GM12878 (cell line): ENCODE measurements around the gene GRB10. TPM values are rescaled to one million over a fixed set of nuclear protein-coding genes. Genes with fewer than 3 reads are reported as not detected.

ENCODE experiments used
- ATAC-seq: fragments of 200-7000 bp; cut with Tn5 transposase; 3 replicates; pipeline ENCODE4 v1.9.1; 2020; ENCODE audit warnings: mild to moderate bottlenecking, moderate library complexity
- BruUV-seq: library from RNA; stranded (reverse); fragments of 400-500 nt; replicated peaks from 2 replicates; lab custom pipeline; 2021; lab: Mats Ljungman, UMichigan
- CTCF ChIA-PET: fragments of 300-600 bp; sonication (Branson Sonifier 250); formaldehyde crosslinking; extraction: SDS; loops from one replicate; lab custom pipeline; 2021; ENCODE audit warnings: inconsistent platforms; lab: Yijun Ruan, JAX
- POLR2A ChIA-PET: fragments of 350-600 bp; formaldehyde crosslinking; extraction: SDS; loops from one replicate; lab custom pipeline; 2021; ENCODE audit warnings: inconsistent platforms; lab: Charles Lee
- RAD21 ChIA-PET: fragments of 300-600 bp; sonication (Branson Sonifier 250); formaldehyde crosslinking; loops from one replicate; lab custom pipeline; 2023; ENCODE audit warnings: antibody characterized with exemption; ENCODE audit not compliant: unreplicated experiment; lab: Charles Lee
- SMC1A ChIA-PET: fragments of 300-600 bp; sonication (Branson Sonifier 250); formaldehyde crosslinking; loops from one replicate; lab custom pipeline; 2023; ENCODE audit not compliant: unreplicated experiment, uncharacterized antibody; lab: Charles Lee
- DNase-seq: peaks from one replicate; pipeline ENCODE4 v3.0.0-alpha.2; 2011; ENCODE audit warnings: low read depth, low spot score
- FAIRE-seq: peaks from 3 replicates; lab custom pipeline; 2011; peaks lifted over from hg19 to GRCh38; lab: Jason Lieb, UNC
- H2AFZ ChIP-seq: 2 replicates; pipeline ENCODE4 v1.6.0; 2011; ENCODE audit warnings: low read depth, low read length, control low read depth; ENCODE audit not compliant: control insufficient read depth
- H3K27ac ChIP-seq: 2 replicates; pipeline ENCODE4 v1.5.1; 2011; ENCODE audit warnings: control low read depth; ENCODE audit not compliant: control insufficient read depth, insufficient read depth
- H3K27me3 ChIP-seq, 2 experiments: replicated peaks in 1 of 2; 2 replicates each; pipeline versions ENCODE4 v1.6.0 to v1.6.1; 2011; ENCODE audit warnings: low read length in 1 of 2; ENCODE audit not compliant: control insufficient read depth in 2 of 2, insufficient read depth in 2 of 2
- H3K36me3 ChIP-seq, 2 experiments: 2 replicates each; pipeline ENCODE4 v1.5.1; 2011; ENCODE audit warnings: low read length in 1 of 2; ENCODE audit not compliant: control insufficient read depth in 2 of 2, insufficient read depth in 2 of 2
- H3K4me1 ChIP-seq: 2 replicates; pipeline ENCODE4 v1.6.1; 2011; ENCODE audit warnings: mild to moderate bottlenecking, low read length, moderate library complexity, mixed read lengths; ENCODE audit not compliant: control insufficient read depth, insufficient read depth
- H3K4me2 ChIP-seq: 2 replicates; pipeline ENCODE4 v1.6.0; 2011; ENCODE audit warnings: control low read depth; ENCODE audit not compliant: control insufficient read depth, insufficient read depth
- H3K4me3 ChIP-seq: fragments of 200-600 bp; sonication (generic); 2 replicates; pipeline ENCODE4 v1.5.1; 2016
- H3K79me2 ChIP-seq: 2 replicates; pipeline ENCODE4 v1.6.0; 2011; ENCODE audit warnings: low read length; ENCODE audit not compliant: control insufficient read depth, insufficient read depth
- H3K9ac ChIP-seq: 2 replicates; pipeline ENCODE4 v1.8.0; 2011; ENCODE audit warnings: low read length, control low read depth, mixed read lengths; ENCODE audit not compliant: control insufficient read depth, insufficient read depth
- H3K9me3 ChIP-seq: replicated peaks from 3 replicates; pipeline ENCODE4 v1.5.1; 2011; ENCODE audit warnings: mild to moderate bottlenecking, low read length; ENCODE audit not compliant: control insufficient read depth, insufficient read depth
- H4K20me1 ChIP-seq: 2 replicates; pipeline ENCODE4 v1.6.0; 2011; ENCODE audit not compliant: control insufficient read depth, insufficient read depth
- CHD4 ChIP-seq: fragments of 200-600 bp; sonication (generic); IDR thresholded peaks from 2 replicates; pipeline ENCODE4 v1.6.1; 2016; ENCODE audit warnings: mild to moderate bottlenecking
- HDAC6 ChIP-seq: fragments of 200-600 bp; sonication (generic); IDR thresholded peaks from one replicate; pipeline ENCODE4 v1.8.0; 2017; ENCODE audit warnings: antibody characterized with exemption; ENCODE audit not compliant: unreplicated experiment
- NR2C1 ChIP-seq: fragments of 450-650 bp; IDR thresholded peaks from 2 replicates; pipeline ENCODE4 v1.6.1; 2017; ENCODE audit warnings: antibody characterized with exemption, mild to moderate bottlenecking, moderate library complexity
- PBX3 ChIP-seq: IDR thresholded peaks from 2 replicates; pipeline ENCODE4 v1.6.1; 2011; ENCODE audit warnings: mild to moderate bottlenecking, low read depth, low read length, moderate library complexity; ENCODE audit not compliant: insufficient replicate concordance
- RAD21 ChIP-seq: IDR thresholded peaks from 2 replicates; pipeline ENCODE4 v1.6.1; 2011; ENCODE audit warnings: mild to moderate bottlenecking, low read depth, low read length, moderate library complexity; ENCODE audit not compliant: insufficient read depth
- SREBF2 ChIP-seq: IDR thresholded peaks from 2 replicates; pipeline ENCODE4 v1.6.1; 2012; ENCODE audit warnings: mild to moderate bottlenecking, low read length
- STAT1 ChIP-seq: fragments of 450-650 bp; conservative IDR thresholded peaks from 2 replicates; pipeline ENCODE4 v1.6.1; 2014; ENCODE audit warnings: antibody characterized with exemption, mild to moderate bottlenecking
- TCF7 ChIP-seq: IDR thresholded peaks from 2 replicates; pipeline ENCODE4 v1.6.1; 2014; ENCODE audit warnings: antibody characterized with exemption, borderline replicate concordance
- ZNF217 ChIP-seq: fragments of 450-650 bp; IDR thresholded peaks from 2 replicates; pipeline ENCODE4 v1.6.1; 2017; ENCODE audit warnings: antibody characterized with exemption, mild to moderate bottlenecking
- ZNF622 ChIP-seq: fragments of 450-650 bp; IDR thresholded peaks from 2 replicates; pipeline ENCODE4 v1.6.1; 2017; ENCODE audit warnings: mild to moderate bottlenecking, inconsistent platforms
- ZNF687 ChIP-seq: fragments of 450-650 bp; IDR thresholded peaks from 2 replicates; pipeline ENCODE4 v1.6.1; 2017; ENCODE audit warnings: mild to moderate bottlenecking, moderate library complexity
- ZZZ3 ChIP-seq: IDR thresholded peaks from 2 replicates; pipeline ENCODE4 v1.6.1; 2011; ENCODE audit warnings: low read depth; ENCODE audit not compliant: control insufficient read depth, insufficient read length
- WGBS: methylation state at CpG from one replicate; pipeline ENCODE4 v1.1.6; 2016; ENCODE audit warnings: low lambda C conversion rate; ENCODE audit not compliant: insufficient replicate concordance, insufficient coverage; ENCODE audit errors: missing lambda C conversion rate; 5-methylcytosine and 5-hydroxymethylcytosine counted together
- in situ Hi-C: fragments of 300-500 bp; cut with MboI; formaldehyde crosslinking; loops from 9 replicates; pipeline ENCODE4 v1.14.3; 2018; ENCODE audit warnings: mixed read lengths
- intact Hi-C: fragments of 100-400 bp; cut with micrococcal nuclease; formaldehyde crosslinking; loops from one replicate; pipeline ENCODE4 v1.14.2; 2022; ENCODE audit not compliant: unreplicated experiment
- polyA plus RNA-seq, 11 experiments: library from polyadenylated mRNA; depleted of rRNA in 4 of 11; unstranded in 6 of 11; stranded (reverse) in 5 of 11; fragments of >200 nt; fragmentation: Nextera tagmentation in 4 of 11; fragmentation: Illumina TruSeq in 1 of 11; extraction: Ambion mirVana in 4 of 11; extraction: Trizol in 1 of 11; gene quantifications; 1 replicate in 1 of 11; 2 replicates in 10 of 11; pipeline versions ENCODE4 v1.2.1 to v1.2.3, GENCODE V29; 2011 to 2016; ENCODE audit warnings: inconsistent platforms in 2 of 11, missing spikeins in 2 of 11, low read depth in 1 of 11
- total RNA-seq, 4 experiments: library from RNA; depleted of rRNA in 3 of 4; stranded (reverse); fragments of >200 nt in 3 of 4; fragmentation: Illumina TruSeq in 1 of 4; extraction: Trizol in 1 of 4; gene quantifications; 2 replicates each; pipeline versions ENCODE4 v1.2.1 to v1.2.3, GENCODE V29; 2013 to 2021

GRB10 gene
- total and polyA plus RNA-seq, 10 of the 15 experiments (the other 5 are each of a cell fraction or from before 2014, with no cell fraction given) = 0.04 to 0.33 TPM; not detected in 8

GRCh38 chr7:50554431-50555322, 228.0 kb downstream of the GRB10 start:
- Histone ChIP-seq H4K20me1 (no peaks in the 10 kb centered on the region), H3K4me3 (no peak overlapping the region), H3K9me3 (no peaks in the 10 kb centered on the region), H3K4me2 (no peak overlapping the region), H3K4me1 (no peaks in the 10 kb centered on the region), H3K27ac (no peak overlapping the region), H3K27me3 (peaks cover 0 to 2% of the 10 kb centered on the region in 2 experiments; a peak in 1 of 4 replicates), H2AFZ (no peak overlapping the region), H3K36me3 (no peaks in the 10 kb centered on the region), H3K79me2 (no peaks in the 10 kb centered on the region), H3K9ac (no peak overlapping the region)
- WGBS = 13% methylated on average over 14 of the region's 14 CpGs
- FAIRE-seq = no peak
- POLR2A ChIA-PET = no interaction called here
- RAD21 ChIA-PET = no interaction called here
- intact Hi-C loops (no loop called here), in situ Hi-C loops (no loop called here)
- no peak for DNase-seq
- BruUV-seq = no TSS peak
- no peak for TF ChIP-seq ZNF217
- ATAC-seq = no peak
- CTCF ChIA-PET = interaction anchor here (0.7 kb wide), 1 partner anchor 87 kb away, joined by 3 read pairs; no protein-coding TSS in a partner anchor
- SMC1A ChIA-PET = no interaction called here

- 13% methylated on average over 3 of the region's 3 CpGs for WGBS
- no peaks in the 10 kb centered on the region for H3K9me3 ChIP-seq
- no peak for FAIRE-seq
- ChIA-PET CTCF (no interaction called here), POLR2A (no interaction called here), SMC1A (no interaction called here), RAD21 (no interaction called here)
- H3K4me3 ChIP-seq = no peak overlapping the region
- no peak for DNase-seq
- no peak overlapping the region for H3K9ac ChIP-seq
- H3K27ac ChIP-seq = no peak overlapping the region
- in situ Hi-C loops (no loop called here), intact Hi-C loops (no loop called here)
- peaks cover 0 to 2% of the 10 kb centered on the region in 2 experiments; a peak in 1 of 4 replicates for H3K27me3 ChIP-seq
- H3K79me2 ChIP-seq = no peaks in the 10 kb centered on the region
- H3K4me2 ChIP-seq = no peak overlapping the region
- H3K4me1 ChIP-seq = no peaks in the 10 kb centered on the region
- no TSS peak for BruUV-seq
- H3K36me3 ChIP-seq = no peaks in the 10 kb centered on the region
- ATAC-seq = no peak
- no peaks in the 10 kb centered on the region for H4K20me1 ChIP-seq
- H2AFZ ChIP-seq = no peak overlapping the region
- TF ChIP-seq ZNF687 (no peak), ZZZ3 (no peak), RAD21 (no peak), CHD4 (no peak), NR2C1 (no peak), ZNF217 (no peak), STAT1 (no peak), HDAC6 (no peak), SREBF2 (no peak), TCF7 (no peak), ZNF622 (no peak), PBX3 (no peak)
These were observed 228.7 kb downstream of the GRB10 start for GRCh38 chr7:50553973-50554372.
